B cell (primary cell): Measurements from ENCODE around the gene SRGAP1. TPM values are rescaled to one million over a fixed set of nuclear protein-coding genes. Genes with fewer than 3 reads are reported as not detected.

Experiments used
- ATAC-seq: fragments of 200-7000 bp; cut with Tn5 transposase; one replicate; pipeline ENCODE4 v1.10.0; 2021; ENCODE audit warnings: low read depth, mild to moderate bottlenecking, moderate number of reproducible peaks, moderate library complexity
- CTCF ChIA-PET: fragments of 350-600 bp; sonication (Branson Sonifier 250); formaldehyde crosslinking; loops from one replicate; lab custom pipeline; 2021; ENCODE audit warnings: antibody characterized with exemption, inconsistent platforms; lab: Charles Lee
- POLR2A ChIA-PET: fragments of 350-600 bp; sonication (Branson Sonifier 250); formaldehyde crosslinking; loops from one replicate; lab custom pipeline; 2021; ENCODE audit warnings: antibody characterized with exemption; lab: Charles Lee
- DNase-seq: peaks from one replicate; pipeline ENCODE4 v3.0.0; 2013
- H2AFZ ChIP-seq: 2 replicates; pipeline ENCODE4 v1.6.1; 2012; ENCODE audit warnings: mild to moderate bottlenecking, low read depth, low read length; ENCODE audit not compliant: insufficient read depth, poor library complexity, severe bottlenecking
- H3K27ac ChIP-seq, 2 donors: 1 replicate in 1 of 2; 2 replicates in 1 of 2; pipeline ENCODE4 v1.5.1; 2012 to 2013; ENCODE audit warnings: low read length in 2 of 2, mild to moderate bottlenecking in 2 of 2, moderate library complexity in 1 of 2
- H3K27me3 ChIP-seq, 4 experiments: fragments of 200-600 bp in 1 of 4; sonication (generic) in 1 of 4; replicated peaks in 1 of 4; 1 replicate in 2 of 4; 2 replicates in 2 of 4; pipeline versions ENCODE4 v1.6.1 to v1.7.0; 2013 to 2016; ENCODE audit warnings: low read length in 3 of 4, mild to moderate bottlenecking in 2 of 4, mixed read lengths in 1 of 4, moderate library complexity in 1 of 4; ENCODE audit not compliant: insufficient read depth in 4 of 4, control insufficient read depth in 3 of 4; ENCODE audit errors: control extremely low read depth in 1 of 4
- H3K36me3 ChIP-seq, 2 experiments: replicated peaks in 1 of 2; 1 replicate in 1 of 2; 2 replicates in 1 of 2; pipeline versions ENCODE4 v1.6.1 to v1.7.1; 2013; ENCODE audit warnings: low read length in 1 of 2; ENCODE audit not compliant: insufficient read depth in 2 of 2, control insufficient read depth in 1 of 2; ENCODE audit errors: control extremely low read depth in 1 of 2, extremely low read depth in 1 of 2
- H3K4me1 ChIP-seq, 2 donors: fragments of 200-600 bp in 1 of 2; sonication (generic) in 1 of 2; 1 replicate in 1 of 2; 2 replicates in 1 of 2; pipeline versions ENCODE4 v1.5.1 to v1.6.1; 2013 to 2017; ENCODE audit warnings: low read length in 2 of 2; ENCODE audit not compliant: control insufficient read depth in 2 of 2, insufficient read depth in 2 of 2
- H3K4me2 ChIP-seq: replicated peaks from 2 replicates; pipeline ENCODE3; 2012; ENCODE audit warnings: mild to moderate bottlenecking, low read depth, low read length; ENCODE audit not compliant: poor library complexity, severe bottlenecking
- H3K4me3 ChIP-seq, 5 experiments: fragments of 200-600 bp in 1 of 5; sonication (generic) in 1 of 5; 1 replicate in 3 of 5; 2 replicates in 2 of 5; pipeline versions ENCODE4 v1.5.1 to v1.7.0; 2011 to 2016; ENCODE audit warnings: low read length in 4 of 5, mild to moderate bottlenecking in 4 of 5, low read depth in 2 of 5, control low read depth in 1 of 5, moderate library complexity in 1 of 5; ENCODE audit not compliant: insufficient read depth in 1 of 5; ENCODE audit errors: control extremely low read depth in 1 of 5, extremely low read depth in 1 of 5
- H3K79me2 ChIP-seq: fragments of 200-600 bp; sonication (generic); one replicate; pipeline ENCODE4 v1.6.0; 2016; ENCODE audit warnings: low read length; ENCODE audit not compliant: control insufficient read depth, insufficient read depth
- H3K9ac ChIP-seq: fragments of 200-600 bp; sonication (generic); 2 replicates; pipeline ENCODE4 v1.6.1; 2017; ENCODE audit warnings: mild to moderate bottlenecking, low read length, moderate library complexity
- H3K9me3 ChIP-seq, 3 donors: one replicate each; pipeline versions ENCODE4 v1.6.1 to v1.7.1; 2013; ENCODE audit warnings: low read length in 2 of 3; ENCODE audit not compliant: control insufficient read depth in 2 of 3, insufficient read depth in 1 of 3; ENCODE audit errors: control extremely low read depth in 1 of 3
- H4K20me1 ChIP-seq: 2 replicates; pipeline ENCODE4 v1.6.0; 2012; ENCODE audit warnings: mild to moderate bottlenecking, low read length; ENCODE audit not compliant: insufficient read depth, control insufficient read depth, poor library complexity, severe bottlenecking
- H3K27ac Mint-ChIP-seq: one replicate; pipeline ENCODE4 v1.8.0; 2021; ENCODE audit warnings: mixed read lengths
- H3K27me3 Mint-ChIP-seq: one replicate; pipeline ENCODE4 v1.8.0; 2021; ENCODE audit warnings: mixed read lengths
- H3K4me1 Mint-ChIP-seq: one replicate; pipeline ENCODE4 v1.8.0; 2021; ENCODE audit warnings: mixed read lengths
- H3K4me3 Mint-ChIP-seq: one replicate; pipeline ENCODE4 v1.8.0; 2021; ENCODE audit warnings: mixed read lengths
- H3K9me3 Mint-ChIP-seq: one replicate; pipeline ENCODE4 v1.8.0; 2022; ENCODE audit warnings: mixed read lengths; ENCODE audit not compliant: insufficient read depth
- EZH2 ChIP-seq: IDR thresholded peaks from 2 replicates; pipeline ENCODE4 v1.6.1; 2012; ENCODE audit warnings: borderline replicate concordance, low read depth, mild to moderate bottlenecking, moderate library complexity, low read length; ENCODE audit not compliant: insufficient read depth, poor library complexity, severe bottlenecking
- WGBS: methylation state at CpG from one replicate; pipeline ENCODE4 v1.1.5; 2013; ENCODE audit warnings: missing lambda C conversion rate; ENCODE audit not compliant: insufficient coverage; 5-methylcytosine and 5-hydroxymethylcytosine counted together
- intact Hi-C: fragments of 100-400 bp; cut with micrococcal nuclease; formaldehyde crosslinking; loops from one replicate; pipeline ENCODE4 v1.10.0; 2022
- polyA plus RNA-seq: library from polyadenylated mRNA; depleted of rRNA; stranded (reverse); fragments of >200 nt; gene quantifications from 2 replicates; pipeline ENCODE4 v1.2.3, GENCODE V29; 2012
- total RNA-seq, 2 donors: library from RNA; stranded (reverse); fragments of 120-200 nt in 1 of 2; gene quantifications; 1 replicate in 1 of 2; 2 replicates in 1 of 2; pipeline versions ENCODE4 v1.2.3 to v1.2.4, GENCODE V29; 2013 to 2022
- TF ChIP-seq, protein P1 (sequence below): fragments of 200-600 bp; IDR thresholded peaks from one replicate; pipeline ENCODE4 v1.8.0; 2022; ENCODE audit warnings: antibody characterized with exemption, mild to moderate bottlenecking

SRGAP1 gene
- total and polyA plus RNA-seq, 2 donors (not counting 1 experiment from before 2014, with no cell fraction given), result under 0.01 to 0.22 TPM

DNA sequence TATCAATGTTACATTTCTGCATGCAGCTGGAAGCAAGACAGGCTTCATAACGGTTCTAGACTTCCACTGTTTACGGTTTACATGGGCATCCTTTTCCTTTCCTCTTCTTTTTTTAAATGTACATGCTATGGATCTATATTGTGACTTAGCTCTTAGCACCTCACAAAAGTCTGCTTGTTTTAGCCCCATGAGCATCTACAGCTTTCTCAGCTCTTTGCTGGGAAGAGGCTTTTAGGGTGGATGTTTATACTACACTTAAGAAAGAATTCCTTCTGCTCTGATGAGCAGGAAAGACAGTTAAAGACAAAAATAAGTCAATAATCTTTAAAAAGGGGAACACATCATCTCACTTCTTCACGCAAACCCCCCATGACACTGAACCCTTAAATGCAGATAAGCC is 326.2 kb downstream of the SRGAP1 start:
- ChIA-PET CTCF (no interaction called here), POLR2A (no interaction called here)
- H3K9me3 ChIP-seq, result no peaks in the 10 kb centered on the region
- intact Hi-C loops, result no loop called here
- Mint-ChIP-seq H3K4me3 (no peak overlapping the region), H3K27ac (no peak overlapping the region), H3K27me3 (no peaks in the 10 kb centered on the region), H3K4me1 (no peaks in the 10 kb centered on the region), H3K9me3 (no peaks in the 10 kb centered on the region)
- no peak overlapping the region for H3K4me2 ChIP-seq
- H3K27ac ChIP-seq, result no peak overlapping the region
- H3K27me3 ChIP-seq, result no peaks in the 10 kb centered on the region
- H3K79me2 ChIP-seq, result no peaks in the 10 kb centered on the region
- H3K4me1 ChIP-seq, result no peaks in the 10 kb centered on the region
- H3K9ac ChIP-seq, result no peak overlapping the region
- no peaks in the 10 kb centered on the region for H4K20me1 ChIP-seq
- H3K36me3 ChIP-seq, result no peaks in the 10 kb centered on the region
- no peak overlapping the region for H2AFZ ChIP-seq
- TF ChIP-seq EZH2, result no peak
- TF ChIP-seq, protein P1, sequence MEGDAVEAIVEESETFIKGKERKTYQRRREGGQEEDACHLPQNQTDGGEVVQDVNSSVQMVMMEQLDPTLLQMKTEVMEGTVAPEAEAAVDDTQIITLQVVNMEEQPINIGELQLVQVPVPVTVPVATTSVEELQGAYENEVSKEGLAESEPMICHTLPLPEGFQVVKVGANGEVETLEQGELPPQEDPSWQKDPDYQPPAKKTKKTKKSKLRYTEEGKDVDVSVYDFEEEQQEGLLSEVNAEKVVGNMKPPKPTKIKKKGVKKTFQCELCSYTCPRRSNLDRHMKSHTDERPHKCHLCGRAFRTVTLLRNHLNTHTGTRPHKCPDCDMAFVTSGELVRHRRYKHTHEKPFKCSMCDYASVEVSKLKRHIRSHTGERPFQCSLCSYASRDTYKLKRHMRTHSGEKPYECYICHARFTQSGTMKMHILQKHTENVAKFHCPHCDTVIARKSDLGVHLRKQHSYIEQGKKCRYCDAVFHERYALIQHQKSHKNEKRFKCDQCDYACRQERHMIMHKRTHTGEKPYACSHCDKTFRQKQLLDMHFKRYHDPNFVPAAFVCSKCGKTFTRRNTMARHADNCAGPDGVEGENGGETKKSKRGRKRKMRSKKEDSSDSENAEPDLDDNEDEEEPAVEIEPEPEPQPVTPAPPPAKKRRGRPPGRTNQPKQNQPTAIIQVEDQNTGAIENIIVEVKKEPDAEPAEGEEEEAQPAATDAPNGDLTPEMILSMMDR, result no peak
- no peak overlapping the region for H3K4me3 ChIP-seq
- DNase-seq, result no peak
- 86% methylated on average over 1 of the region's 3 CpGs for WGBS
- ATAC-seq, result no peak

GRCh38 chr12:64171715-64172114 is 327.2 kb downstream of the SRGAP1 start:
- no peaks in the 10 kb centered on the region for H3K36me3 ChIP-seq
- Mint-ChIP-seq H3K27me3 (no peaks in the 10 kb centered on the region), H3K4me1 (no peaks in the 10 kb centered on the region), H3K27ac (no peak overlapping the region), H3K9me3 (no peaks in the 10 kb centered on the region), H3K4me3 (no peak overlapping the region)
- H4K20me1 ChIP-seq, result no peaks in the 10 kb centered on the region
- H3K27ac ChIP-seq, result no peak overlapping the region
- DNase-seq, result no peak
- H3K4me2 ChIP-seq, result no peak overlapping the region
- no peaks in the 10 kb centered on the region for H3K4me1 ChIP-seq
- WGBS, result no CpG with 5 or more reads among the region's 1 CpG
- H3K9ac ChIP-seq, result no peak overlapping the region
- no peak overlapping the region for H3K4me3 ChIP-seq
- no peaks in the 10 kb centered on the region for H3K27me3 ChIP-seq
- TF ChIP-seq EZH2, result no peak
- TF ChIP-seq, protein P1, result no peak
- intact Hi-C loops, result no loop called here
- no peaks in the 10 kb centered on the region for H3K9me3 ChIP-seq
- POLR2A ChIA-PET, result no interaction called here
- no peaks in the 10 kb centered on the region for H3K79me2 ChIP-seq
- no peak for ATAC-seq
- CTCF ChIA-PET, result no interaction called here
- no peak overlapping the region for H2AFZ ChIP-seq
